ENCODE results near the gene RARA. TPM values are rescaled to one million over a fixed set of nuclear protein-coding genes. Genes with fewer than 3 reads are reported as not detected.
A peak's percentile ranks its signal among the peaks of the same experiment; 100 is the strongest.

The RARA gene
- total RNA-seq, 6 experiments from 2014 or later, result 17.7 to 41.9 (median 22.9) TPM

DNA sequence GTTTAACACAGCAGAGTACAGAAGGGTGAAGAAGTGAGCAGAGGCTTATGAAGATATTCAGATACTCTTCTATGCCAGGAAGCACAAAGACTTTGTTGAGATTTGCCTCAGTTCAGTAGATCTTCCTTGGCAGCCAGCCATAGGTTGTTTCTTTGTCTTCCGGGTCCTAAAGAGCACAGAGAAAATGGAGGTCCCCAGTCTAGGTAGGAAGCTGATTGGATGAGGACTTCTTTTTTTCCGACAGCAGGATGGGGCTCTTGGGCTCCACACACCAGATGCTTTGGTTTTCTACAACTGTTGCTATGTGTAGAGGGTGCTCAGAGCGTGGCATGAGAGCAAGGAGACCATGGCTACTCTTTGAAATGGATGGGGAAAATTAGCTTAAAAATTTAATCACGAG lies 29.6 kb upstream of the RARA start:
- peaks cover 11 to 55% (median 26%) of the 10 kb centered on the region in 4 donors for H3K36me3 ChIP-seq
- 89% methylated on average over 3 of the region's 4 CpGs for WGBS (ENCODE audit: insufficient coverage, low coverage, low lambda C conversion rate, missing lambda C conversion rate)
- H3K4me1 ChIP-seq, result peaks cover 0 to 12% (median 6%) of the 10 kb centered on the region in 4 donors
- no peak for TF ChIP-seq POLR2A (IDR thresholded peaks at IDR 0.05)
- TF ChIP-seq, protein P1, sequence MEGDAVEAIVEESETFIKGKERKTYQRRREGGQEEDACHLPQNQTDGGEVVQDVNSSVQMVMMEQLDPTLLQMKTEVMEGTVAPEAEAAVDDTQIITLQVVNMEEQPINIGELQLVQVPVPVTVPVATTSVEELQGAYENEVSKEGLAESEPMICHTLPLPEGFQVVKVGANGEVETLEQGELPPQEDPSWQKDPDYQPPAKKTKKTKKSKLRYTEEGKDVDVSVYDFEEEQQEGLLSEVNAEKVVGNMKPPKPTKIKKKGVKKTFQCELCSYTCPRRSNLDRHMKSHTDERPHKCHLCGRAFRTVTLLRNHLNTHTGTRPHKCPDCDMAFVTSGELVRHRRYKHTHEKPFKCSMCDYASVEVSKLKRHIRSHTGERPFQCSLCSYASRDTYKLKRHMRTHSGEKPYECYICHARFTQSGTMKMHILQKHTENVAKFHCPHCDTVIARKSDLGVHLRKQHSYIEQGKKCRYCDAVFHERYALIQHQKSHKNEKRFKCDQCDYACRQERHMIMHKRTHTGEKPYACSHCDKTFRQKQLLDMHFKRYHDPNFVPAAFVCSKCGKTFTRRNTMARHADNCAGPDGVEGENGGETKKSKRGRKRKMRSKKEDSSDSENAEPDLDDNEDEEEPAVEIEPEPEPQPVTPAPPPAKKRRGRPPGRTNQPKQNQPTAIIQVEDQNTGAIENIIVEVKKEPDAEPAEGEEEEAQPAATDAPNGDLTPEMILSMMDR (IDR thresholded peaks at IDR 0.05), result no peak
- no peaks in the 10 kb centered on the region for H3K9me3 ChIP-seq
- no peak for ATAC-seq
- no peak overlapping the region for H3K4me3 ChIP-seq
- H3K27me3 ChIP-seq, result no peaks in the 10 kb centered on the region
- DNase-seq, result no peak
- no peak overlapping the region for H3K27ac ChIP-seq
- intact Hi-C loops (cut with DNase I), result loop anchor here in 1 of 2 donors (5.0 kb wide), 1 partner anchor 57 kb away; no protein-coding TSS in a partner anchor

DNA sequence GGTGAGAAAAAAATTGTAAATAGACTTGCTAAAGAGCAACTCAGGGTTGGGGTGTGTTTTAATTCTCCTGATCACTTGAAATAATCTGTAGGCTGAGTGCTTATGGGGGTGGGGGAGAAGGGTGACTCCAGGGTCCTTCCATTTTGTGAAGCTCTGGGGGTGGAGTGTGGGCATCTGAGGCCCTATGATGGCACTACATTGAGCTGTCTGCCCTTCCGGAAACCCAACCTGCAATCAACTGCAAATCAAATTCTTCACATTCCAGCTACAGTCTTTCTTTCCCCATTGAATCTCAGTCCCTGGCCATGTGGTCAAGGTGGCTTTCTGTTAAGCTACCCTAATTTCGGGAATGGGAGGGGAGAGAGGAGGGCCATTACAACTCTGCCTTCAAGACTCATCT lies 27.3 kb upstream of the RARA start:
- H3K4me3 ChIP-seq, result no peak overlapping the region
- H3K36me3 ChIP-seq, result peaks cover 6 to 35% (median 17%) of the 10 kb centered on the region in 4 donors
- peaks cover 0 to 25% (median 8%) of the 10 kb centered on the region in 4 donors for H3K4me1 ChIP-seq
- no peaks in the 10 kb centered on the region for H3K9me3 ChIP-seq
- WGBS (ENCODE audit: insufficient coverage, low coverage, low lambda C conversion rate, missing lambda C conversion rate), result 91% methylated on average over 2 of the region's 2 CpGs
- H3K27ac ChIP-seq, result no peak overlapping the region
- H3K27me3 ChIP-seq, result no peaks in the 10 kb centered on the region
- ATAC-seq (no peak), DNase-seq (no peak)
- TF ChIP-seq, protein P1 (IDR thresholded peaks at IDR 0.05), result no peak
- TF ChIP-seq POLR2A (IDR thresholded peaks at IDR 0.05), result no peak
- intact Hi-C loops (cut with DNase I), result no loop called here

DNA sequence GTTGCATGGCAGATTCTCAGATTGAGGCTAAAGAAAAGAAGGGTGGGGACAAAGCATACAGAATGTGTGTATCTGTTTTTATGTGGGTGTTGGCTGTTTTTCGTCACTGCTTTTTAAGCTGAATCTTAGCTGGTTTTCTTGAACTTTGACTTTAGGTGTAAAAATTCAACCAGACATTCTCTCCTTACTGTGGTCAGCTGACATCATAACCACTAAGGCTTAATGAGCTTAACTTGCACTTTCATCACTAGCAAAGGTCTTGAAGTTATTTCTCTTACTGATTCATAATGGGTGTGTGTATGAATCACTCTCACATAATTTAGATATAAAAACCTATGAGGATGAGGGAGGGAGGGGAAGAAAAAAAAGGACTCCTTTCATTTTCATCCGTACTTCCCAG lies 25.3 kb upstream of the RARA start:
- Histone ChIP-seq H3K27me3 (no peaks in the 10 kb centered on the region), H3K9me3 (no peaks in the 10 kb centered on the region), H3K27ac (peak overlapping the region in 2 of 3 donors; percentile 14 to 39), H3K4me1 (peaks cover 0 to 36% (median 8%) of the 10 kb centered on the region in 4 donors), H3K36me3 (peaks cover 0 to 16% (median 4%) of the 10 kb centered on the region in 4 donors), H3K4me3 (peak overlapping the region in 1 of 3 donors; percentile 29)
- intact Hi-C loops (cut with DNase I), result no loop called here
- 15% methylated on average over 2 of the region's 2 CpGs for WGBS (ENCODE audit: insufficient coverage, low coverage, low lambda C conversion rate, missing lambda C conversion rate)
- peak in 1 of 4 donors; percentile 1 for ATAC-seq
- TF ChIP-seq, protein P1 (IDR thresholded peaks at IDR 0.05), result no peak
- no peak for TF ChIP-seq POLR2A (IDR thresholded peaks at IDR 0.05)
- DNase-seq, result no peak

DNA sequence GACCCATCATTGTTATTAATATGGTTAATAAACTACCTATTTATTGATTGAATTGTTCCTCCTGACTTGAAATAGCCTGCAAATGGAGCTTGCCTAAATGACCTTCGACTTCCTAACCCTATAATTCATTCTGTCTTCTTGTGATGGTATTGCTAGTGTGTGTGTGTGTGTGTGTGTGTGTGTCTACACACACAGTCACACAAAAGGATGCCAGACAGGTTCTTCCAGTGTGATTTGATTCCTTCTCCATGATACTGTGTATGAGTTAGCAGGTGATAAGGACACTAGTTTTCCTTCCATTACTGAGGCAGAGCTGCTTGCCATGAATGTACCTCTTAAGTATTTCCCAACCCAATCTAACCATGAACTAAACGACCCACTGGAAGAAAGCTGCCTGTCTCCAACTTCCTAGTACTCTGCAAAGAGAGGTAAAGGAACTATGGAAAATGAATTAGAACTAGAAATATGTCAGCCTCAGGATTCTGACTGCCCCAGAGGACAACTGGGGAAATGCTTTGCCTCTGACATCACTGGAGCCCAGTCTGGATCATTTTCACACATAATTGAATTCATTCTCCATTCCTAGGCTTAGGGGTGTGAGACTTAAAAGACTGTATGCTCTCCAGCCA lies 24.8 kb upstream of the RARA start:
- no peaks in the 10 kb centered on the region for H3K27me3 ChIP-seq
- H3K4me1 ChIP-seq, result peaks cover 0 to 36% (median 8%) of the 10 kb centered on the region in 4 donors
- peaks cover 0 to 10% (median 0%) of the 10 kb centered on the region in 4 donors for H3K36me3 ChIP-seq
- DNase-seq, result no peak
- intact Hi-C loops (cut with DNase I), result no loop called here
- TF ChIP-seq, protein P1 (IDR thresholded peaks at IDR 0.05), result peak in 1 of 4 donors; percentile 14
- TF ChIP-seq POLR2A (IDR thresholded peaks at IDR 0.05), result no peak
- 13% methylated on average over 2 of the region's 2 CpGs for WGBS (ENCODE audit: insufficient coverage, low coverage, low lambda C conversion rate, missing lambda C conversion rate)
- peak overlapping the region in 1 of 3 donors; percentile 14 for H3K27ac ChIP-seq
- peak overlapping the region in 1 of 3 donors; percentile 29 for H3K4me3 ChIP-seq
- no peak for ATAC-seq
- H3K9me3 ChIP-seq, result no peaks in the 10 kb centered on the region

All from right lobe of liver (tissue), 6 donors.